NCI-H2196 (cell line): ENCODE measurements around the gene GTF2I.
"Not testable (repeated sequence)": the region's sequence is repeated elsewhere in the genome, so short reads cannot be mapped to it uniquely, and the experiment has no call there.

Experiments used
- DNase-seq: peaks from one replicate; lab custom pipeline; 2025; ENCODE audit not compliant: unreplicated experiment; lab: John Stamatoyannopoulos, UW

The GTF2I gene

GRCh38 chr7:74773760-74774750, 116.5 kb downstream of the GTF2I start, which contains the start of gene NCF1:
Gene NCF1 (plus strand): TSS chr7:74774011. CDS start chr7:74774032, 21 bp downstream.
- not testable (repeated sequence) for DNase-seq

- DNase-seq, result not testable (repeated sequence)
Observed at GRCh38 chr7:74775111-74775510, 117.6 kb downstream of the GTF2I start.

- not testable (repeated sequence) for DNase-seq
Observed at GRCh38 chr7:74779053-74779452, 121.5 kb downstream of the GTF2I start.

GRCh38 chr7:74781746-74782145, 124.2 kb downstream of the GTF2I start:
- not testable (repeated sequence) for DNase-seq

GRCh38 chr7:74783595-74783994, 126.1 kb downstream of the GTF2I start:
- not testable (repeated sequence) for DNase-seq

- DNase-seq, result peak; percentile 79
Observed at GRCh38 chr7:74788369-74789150, 131.0 kb downstream of the GTF2I start.

GRCh38 chr7:74789200-74789736, 131.8 kb downstream of the GTF2I start:
- DNase-seq, result not testable (repeated sequence)

GRCh38 chr7:74797848-74798622, 140.5 kb downstream of the GTF2I start:
- not testable (repeated sequence) for DNase-seq

- not testable (repeated sequence) for DNase-seq
Observed at GRCh38 chr7:74798644-74799043, 141.1 kb downstream of the GTF2I start.
